ENCODE measurements around the gene C1QTNF3.

GRCh38 chr5:34047774-34048572 lies 5.0 kb upstream of the C1QTNF3 start:
- TF ChIP-seq CTCF (IDR thresholded peaks at IDR 0.05; ENCODE audit: insufficient read depth, low read length, poor library complexity, severe bottlenecking) (no peak), EZH2phosphoT487 (conservative IDR thresholded peaks at IDR 0.05; ENCODE audit: low read length) (no peak)
